ENCODE data around the gene OR2C1.

The OR2C1 gene

GRCh38 chr16:3355589-3355988 lies at the start of gene OR2C1:
OR2C1 (plus strand) TSS chr16:3355889; CDS start chr16:3355941, 52 bp downstream.
- DNase-seq (ENCODE audit: low spot score) = no peak

- no peak for DNase-seq (ENCODE audit: low spot score)
Observed at GRCh38 chr16:3306078-3306477, 49.6 kb upstream of the OR2C1 start.

GRCh38 chr16:3311496-3311895 lies 44.2 kb upstream of the OR2C1 start:
- no peak for DNase-seq (ENCODE audit: low spot score)

GRCh38 chr16:3317315-3317999 lies 38.2 kb upstream of the OR2C1 start:
- no peak for DNase-seq (ENCODE audit: low spot score)

GRCh38 chr16:3321816-3322215 lies 33.9 kb upstream of the OR2C1 start:
- no peak for DNase-seq (ENCODE audit: low spot score)

GRCh38 chr16:3327514-3327913 lies 28.2 kb upstream of the OR2C1 start:
- no peak for DNase-seq (ENCODE audit: low spot score)

- DNase-seq (ENCODE audit: low spot score) = no peak
Observed at GRCh38 chr16:3328104-3328503, 27.6 kb upstream of the OR2C1 start.

GRCh38 chr16:3328643-3329042 lies 27.0 kb upstream of the OR2C1 start:
- no peak for DNase-seq (ENCODE audit: low spot score)

- DNase-seq (ENCODE audit: low spot score) = no peak
Observed at GRCh38 chr16:3346041-3346440, 9.6 kb upstream of the OR2C1 start.

- DNase-seq (ENCODE audit: low spot score) = no peak
Observed at GRCh38 chr16:3347586-3347985, 8.1 kb upstream of the OR2C1 start.

- DNase-seq (ENCODE audit: low spot score) = no peak
Observed at GRCh38 chr16:3348547-3349167, 7.0 kb upstream of the OR2C1 start.

GRCh38 chr16:3349175-3349574 lies 6.5 kb upstream of the OR2C1 start:
- no peak for DNase-seq (ENCODE audit: low spot score)

- no peak for DNase-seq (ENCODE audit: low spot score)
Observed at GRCh38 chr16:3356118-3356517, 429 bp downstream of the OR2C1 start.

- no peak for DNase-seq (ENCODE audit: low spot score)
Observed at GRCh38 chr16:3358871-3359270, 3.2 kb downstream of the OR2C1 start.

GRCh38 chr16:3362931-3363330 lies 7.2 kb downstream of the OR2C1 start:
- no peak for DNase-seq (ENCODE audit: low spot score)

GRCh38 chr16:3363793-3364192 lies 8.1 kb downstream of the OR2C1 start:
- DNase-seq (ENCODE audit: low spot score) = peak; percentile 36

GRCh38 chr16:3364774-3365427 lies 9.2 kb downstream of the OR2C1 start:
- DNase-seq (ENCODE audit: low spot score) = no peak

GRCh38 chr16:3369073-3369472 lies 13.4 kb downstream of the OR2C1 start:
- DNase-seq (ENCODE audit: low spot score) = no peak

GRCh38 chr16:3375680-3376079 lies 20.0 kb downstream of the OR2C1 start:
- DNase-seq (ENCODE audit: low spot score) = no peak

GRCh38 chr16:3377917-3378316 lies 22.2 kb downstream of the OR2C1 start:
- no peak for DNase-seq (ENCODE audit: low spot score)

GRCh38 chr16:3383045-3383448 lies 27.4 kb downstream of the OR2C1 start:
- no peak for DNase-seq (ENCODE audit: low spot score)

- no peak for DNase-seq (ENCODE audit: low spot score)
Observed at GRCh38 chr16:3388325-3388724, 32.6 kb downstream of the OR2C1 start.

- no peak for DNase-seq (ENCODE audit: low spot score)
Observed at GRCh38 chr16:3389663-3390338, 34.1 kb downstream of the OR2C1 start.
